Raji (cell line): ENCODE data around the gene IGF2BP1.

Source experiments
- POLR2A ChIP-seq: IDR thresholded peaks from 2 replicates; pipeline ENCODE4 v1.6.1; 2011; ENCODE audit warnings: low read depth, low read length, control low read depth; ENCODE audit not compliant: insufficient read depth

The IGF2BP1 gene

DNA sequence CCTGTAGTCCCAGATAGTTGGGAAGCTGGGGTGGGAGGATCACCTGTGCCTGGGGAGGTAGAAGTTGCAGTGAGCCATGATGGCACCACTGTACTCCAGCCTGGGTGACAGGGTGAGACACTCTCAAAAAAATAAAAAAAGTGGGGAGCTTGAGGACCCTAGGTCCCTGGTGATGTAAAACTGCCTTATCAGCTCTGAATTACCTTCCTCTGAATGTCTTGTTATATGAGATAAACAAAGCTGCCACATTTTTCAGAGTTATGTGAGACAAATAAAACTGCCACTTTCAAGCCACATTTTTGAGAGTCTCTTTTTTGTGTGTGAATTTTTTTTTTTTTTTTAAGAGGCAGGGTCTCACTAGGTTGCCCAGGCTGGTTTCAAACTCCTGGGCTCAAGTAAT lies 103.4 kb downstream of the IGF2BP1 start:
- TF ChIP-seq POLR2A, result no peak

DNA sequence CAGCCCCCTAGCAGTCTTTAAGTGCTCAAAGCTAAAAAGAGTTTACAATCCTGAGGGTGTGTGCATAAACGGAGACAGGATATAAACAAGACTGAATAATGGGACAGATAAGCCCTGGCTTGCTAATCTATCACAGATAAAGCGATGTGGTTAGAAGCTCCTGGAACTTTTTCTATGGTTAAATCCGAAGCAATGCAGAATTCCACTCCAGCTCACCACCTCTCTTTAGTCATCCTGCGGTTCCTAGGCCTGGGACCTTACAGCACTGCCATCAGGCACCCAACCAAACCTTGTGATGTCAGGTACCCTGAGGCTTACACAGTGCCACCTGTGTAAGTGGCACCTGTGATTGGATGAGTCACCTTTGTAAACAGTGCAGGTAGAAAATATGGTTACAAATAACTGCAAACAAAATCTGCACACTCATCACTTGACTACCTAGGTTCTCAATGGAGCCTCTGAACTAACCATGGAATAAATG lies 103.9 kb downstream of the IGF2BP1 start:
- no peak for TF ChIP-seq POLR2A

DNA sequence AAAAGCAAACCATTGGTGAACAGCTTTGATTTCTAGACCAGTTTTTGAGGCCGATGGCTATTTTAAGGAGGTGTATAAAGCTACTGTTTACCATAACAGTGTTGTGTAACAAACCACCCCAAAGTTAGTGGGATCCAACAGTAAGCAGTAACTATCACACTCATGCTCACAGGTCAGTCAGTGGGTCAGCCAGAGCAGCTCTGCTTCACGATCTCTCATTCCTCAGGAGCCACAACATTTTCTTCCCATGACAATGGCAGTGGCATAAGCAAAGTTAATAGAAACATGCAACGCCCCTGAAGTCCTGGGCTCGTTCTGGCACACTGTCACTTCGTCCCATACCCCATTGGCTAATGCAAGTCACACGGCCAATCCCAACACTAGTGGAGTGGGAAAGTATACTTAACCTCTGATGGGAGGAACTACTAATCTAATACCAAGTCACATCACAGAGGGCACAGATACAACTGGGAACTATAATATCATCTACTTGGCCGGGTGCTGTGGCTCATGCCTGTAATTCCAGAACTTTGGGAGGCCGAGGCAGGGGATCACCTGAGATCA lies 107.4 kb downstream of the IGF2BP1 start:
- TF ChIP-seq POLR2A, result no peak
